Motor neuron (in vitro differentiated cells): ENCODE data around the gene KLK15. TPM values are rescaled to one million over a fixed set of nuclear protein-coding genes. Genes with fewer than 3 reads are reported as not detected.
"Not testable (repeated sequence)": the region's sequence is repeated elsewhere in the genome, so short reads cannot be mapped to it uniquely, and the experiment has no call there.

Source experiments
- ATAC-seq, 8 experiments: fragments of 200-7000 bp; cut with Tn5 transposase; replicated peaks in 6 of 8; 2 replicates each; pipeline ENCODE4 v1.8.0; 2021; ENCODE audit warnings: mild to moderate bottlenecking in 8 of 8, moderate library complexity in 8 of 8
- H3K27ac ChIP-seq, 2 donors: fragments of 250-450 bp; sonication (Bioruptor Pico); 2 replicates each; pipeline ENCODE4 v1.9.0; 2021; ENCODE audit warnings: antibody characterized with exemption in 2 of 2, mild to moderate bottlenecking in 2 of 2, moderate library complexity in 1 of 2
- H3K4me1 ChIP-seq, 2 donors: fragments of 250-450 bp; sonication (Bioruptor Pico); replicated peaks in 1 of 2; 2 replicates each; pipeline ENCODE4 v1.6.1; 2021; ENCODE audit warnings: antibody characterized with exemption in 2 of 2, mild to moderate bottlenecking in 2 of 2, moderate library complexity in 1 of 2
- H3K4me3 ChIP-seq, 5 donors: fragments of 250-450 bp; sonication (Bioruptor Pico); 2 replicates each; pipeline ENCODE4 v1.9.0; 2021; ENCODE audit warnings: antibody characterized with exemption in 5 of 5, mild to moderate bottlenecking in 5 of 5, moderate library complexity in 4 of 5
- WGBS, 10 experiments: fragments of 450-650 bp; shearing (Covaris generic); methylation state at CpG; one replicate each; pipeline ENCODE4 v1.0.0; 2022; 5-methylcytosine and 5-hydroxymethylcytosine counted together
- in situ Hi-C, 9 experiments: fragments of 400-800 bp; cut with MboI; loops; one replicate each; pipeline ENCODE4 v1.15.0; 2021; ENCODE audit warnings: low sequenced_read_pairs in 9 of 9, low pct_unique_long_range_greater_than_20kb in 2 of 9; ENCODE audit not compliant: unreplicated experiment in 9 of 9
- total RNA-seq, 8 experiments: library from RNA; unstranded; fragments of 300-600 nt; gene quantifications; 2 replicates each; pipeline versions ENCODE4 v1.2.3 to v1.2.4, GENCODE V29; 2022

The KLK15 gene
- total RNA-seq, 8 experiments from 2014 or later = 0.23 to 0.90 (median 0.36) TPM; not detected in 2

DNA sequence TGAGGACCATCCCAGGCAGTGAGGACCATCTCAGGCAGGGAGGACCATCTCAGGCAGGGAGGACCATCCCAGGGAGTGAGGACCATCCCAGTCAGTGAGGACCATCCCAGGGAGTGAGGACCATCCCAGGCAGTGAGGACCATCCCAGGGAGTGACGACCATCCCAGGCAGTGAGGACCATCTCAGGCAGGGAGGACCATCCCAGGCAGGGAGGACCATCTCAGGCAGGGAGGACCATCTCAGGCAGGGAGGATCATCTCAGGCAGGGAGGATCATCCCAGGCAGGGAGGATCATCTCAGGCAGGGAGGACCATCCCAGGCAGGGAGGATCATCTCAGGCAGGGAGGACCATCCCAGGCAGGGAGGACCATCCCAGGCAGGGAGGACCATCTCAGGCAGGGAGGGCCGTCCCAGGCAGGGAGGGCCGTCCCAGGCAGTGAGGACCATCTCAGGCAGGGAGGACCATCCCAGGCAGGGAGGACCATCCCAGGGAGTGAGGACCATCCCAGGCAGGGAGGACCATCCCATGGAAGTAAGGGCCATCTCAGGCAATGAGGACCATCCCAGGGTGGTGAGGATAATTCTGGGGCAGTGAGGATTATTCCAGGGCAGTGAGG is 21.6 kb downstream of the KLK15 start:
- H3K27ac ChIP-seq, H3K4me1 ChIP-seq, H3K4me3 ChIP-seq, in situ Hi-C loops, ATAC-seq: not testable (repeated sequence)
- no CpG with 5 or more reads among the region's 3 CpGs for WGBS, 10 experiments

DNA sequence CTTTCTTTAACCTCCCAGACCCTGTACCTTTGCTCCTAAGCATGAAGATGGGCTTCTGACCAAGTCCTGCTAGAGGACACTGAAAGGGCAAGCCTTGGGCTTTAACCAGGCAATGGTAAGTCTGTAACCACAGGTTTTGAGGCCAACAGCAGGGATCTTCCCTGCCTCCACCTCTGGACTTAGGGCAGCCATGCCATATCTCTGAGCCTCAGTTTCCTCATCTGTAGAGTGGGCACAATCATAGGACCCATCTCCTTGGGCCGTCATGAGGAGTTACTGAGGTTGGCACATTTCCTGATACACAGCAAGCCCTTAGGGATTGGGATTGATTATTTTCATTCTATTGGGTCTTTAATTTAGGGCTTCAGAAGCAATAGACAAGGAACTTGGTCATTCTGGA is 24.5 kb downstream of the KLK15 start:
- peaks cover 0 to 2% of the 10 kb centered on the region in 2 donors for H3K4me1 ChIP-seq
- no peak overlapping the region for H3K27ac ChIP-seq
- H3K4me3 ChIP-seq = no peak overlapping the region
- 25 to 50% methylated on average over 1 of the region's 1 CpG; no CpG with 5 or more reads in 8 of the 10 experiments for WGBS, 10 experiments
- in situ Hi-C loops = no loop called here
- no peak for ATAC-seq

DNA sequence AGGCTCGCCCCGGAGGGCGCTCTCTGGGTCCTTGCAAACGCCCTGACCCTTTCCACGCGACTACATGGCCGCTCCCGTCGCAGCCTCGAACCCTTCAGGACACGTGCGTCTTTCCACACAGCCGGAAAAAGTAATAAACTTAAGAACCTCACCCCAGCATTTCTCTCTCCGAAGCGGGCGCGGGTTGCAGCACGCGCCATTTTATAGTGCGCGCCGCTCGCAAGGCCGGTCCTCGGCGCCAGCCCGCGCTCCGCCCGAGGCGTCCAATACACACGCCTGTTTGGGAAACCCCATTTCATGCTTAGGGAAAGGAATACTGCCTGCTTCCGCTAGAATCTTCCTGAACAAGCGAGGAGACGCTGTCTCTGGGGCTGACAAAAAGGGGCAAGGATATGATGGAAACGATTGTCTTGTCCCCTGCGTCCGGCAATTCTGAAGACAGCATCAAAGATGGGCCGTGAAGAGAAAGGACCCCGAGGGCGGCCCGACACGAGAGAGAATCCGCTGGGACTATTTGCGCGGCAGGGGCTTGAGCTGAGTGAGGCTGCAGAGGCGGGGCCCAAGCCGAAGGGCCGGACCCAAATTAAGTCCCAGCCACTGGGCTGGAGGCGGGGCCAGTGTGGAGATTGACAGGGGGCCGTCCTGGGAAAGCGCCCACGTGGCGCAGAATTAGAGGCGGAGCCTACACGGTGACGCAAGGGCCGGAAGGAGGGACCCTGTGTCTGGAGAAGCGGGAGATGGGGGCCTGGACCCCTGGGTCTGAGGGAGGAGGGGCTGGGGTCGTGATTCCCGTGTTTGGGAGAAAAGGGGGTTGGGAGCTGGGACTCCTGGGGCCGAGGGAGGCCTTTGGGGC is 28.7 kb downstream of the KLK15 start:
- WGBS, 10 experiments = 0 to 3% (median 1%) methylated on average over 1 to 39 of the region's 62 CpGs; no CpG with 5 or more reads in 6 of the 10 experiments
- H3K27ac ChIP-seq = peak overlapping the region; percentile 100
- ATAC-seq = peak; percentile 92 to 98 (median 96)
- H3K4me3 ChIP-seq = peak overlapping the region; percentile 72 to 98 (median 84)
- peaks cover 7 to 12% of the 10 kb centered on the region in 2 donors for H3K4me1 ChIP-seq
- in situ Hi-C loops = no loop called here

DNA sequence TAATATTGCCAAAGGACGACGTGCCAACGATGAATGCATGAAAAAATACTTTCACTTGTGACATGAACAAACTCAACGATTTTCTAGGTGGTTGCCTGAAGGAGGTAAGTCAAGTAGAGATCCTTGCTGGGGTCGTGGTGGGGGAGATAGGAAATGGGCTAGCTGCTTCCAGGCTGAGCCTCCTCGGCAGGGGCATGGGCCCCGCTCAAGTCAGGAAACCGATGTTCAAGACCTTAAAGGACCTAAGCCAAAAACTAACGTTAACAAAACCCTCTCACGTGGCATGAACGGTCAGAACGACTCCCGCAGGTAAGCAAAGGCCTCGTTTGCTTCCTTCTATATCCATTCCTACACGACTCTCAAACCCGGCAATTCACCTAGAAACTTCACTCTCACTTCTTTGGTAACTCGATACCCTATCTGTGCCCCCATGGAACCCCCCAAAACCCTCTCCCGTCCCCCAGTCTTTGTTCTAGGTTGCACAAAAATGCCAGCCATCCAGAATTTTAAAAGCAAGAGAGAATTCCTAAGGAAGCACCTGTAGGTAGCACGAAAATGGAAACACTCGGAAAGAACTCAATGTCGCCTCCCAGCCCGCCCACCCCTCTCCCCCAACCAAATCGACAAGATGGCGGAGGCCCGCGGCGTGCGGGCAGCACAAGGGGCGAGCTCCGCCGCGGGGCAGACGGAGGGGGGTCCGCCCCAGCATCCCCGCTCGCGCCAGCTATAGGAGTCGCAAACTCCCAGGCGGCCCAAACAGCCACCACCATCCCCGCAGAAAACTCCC is 29.5 kb downstream of the KLK15 start:
- H3K4me3 ChIP-seq = peak overlapping the region; percentile 72 to 98 (median 84)
- peak in 5 of 8 experiments; percentile 3 to 11 (median 5) for ATAC-seq
- peaks cover 7 to 12% of the 10 kb centered on the region in 2 donors for H3K4me1 ChIP-seq
- WGBS, 10 experiments = 0 to 6% (median 0%) methylated on average over 1 to 17 of the region's 40 CpGs; no CpG with 5 or more reads in 2 of the 10 experiments
- peak overlapping the region; percentile 100 for H3K27ac ChIP-seq
- in situ Hi-C loops = no loop called here

DNA sequence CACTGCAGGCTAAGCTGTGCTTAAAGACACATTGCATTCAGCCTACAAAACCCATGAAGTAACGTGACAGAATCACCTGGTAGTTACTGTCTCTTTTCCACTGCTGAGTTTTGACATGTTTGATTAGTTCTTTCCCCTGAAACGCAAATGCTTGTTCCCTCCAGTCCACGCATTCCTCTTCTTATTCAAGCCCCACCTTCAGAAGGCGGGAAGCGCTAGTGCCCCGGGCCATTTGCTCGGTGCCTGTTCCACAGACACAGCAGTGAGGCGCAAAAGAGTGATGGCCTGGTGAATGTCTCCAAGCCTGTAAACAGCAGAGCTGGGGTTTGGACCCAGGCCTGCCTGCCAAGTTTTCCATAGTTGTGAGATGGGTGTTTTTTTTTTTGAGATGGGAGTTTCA is 32.3 kb downstream of the KLK15 start:
- WGBS, 10 experiments = 40 to 85% (median 78%) methylated on average over 1 to 8 of the region's 8 CpGs; no CpG with 5 or more reads in 3 of the 10 experiments
- no peak for ATAC-seq
- in situ Hi-C loops = no loop called here

DNA sequence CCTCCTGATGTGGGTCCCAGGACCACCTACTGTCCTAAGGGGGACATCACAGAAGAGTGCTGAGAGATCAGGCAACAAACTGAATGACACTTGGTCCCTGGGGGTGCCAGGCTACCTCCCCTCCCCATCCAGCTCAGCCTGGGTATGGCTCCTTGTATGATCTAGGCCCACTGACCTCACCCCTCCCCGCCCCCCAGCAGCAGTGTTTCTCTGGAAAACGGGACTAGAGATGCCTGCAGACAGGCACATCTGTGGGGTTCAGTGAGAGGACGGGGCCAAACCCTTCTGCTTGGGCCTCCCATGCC is 33.9 kb downstream of the KLK15 start:
- H3K4me3 ChIP-seq = no peak overlapping the region
- in situ Hi-C loops = loop anchor here in 8 of 9 experiments (10.0 to 25.0 kb wide), 3 partner anchors 262 to 437 kb away; partner anchors contain the start of gene NAPSA (in 6 of the 8)

More for the DNA sequence above, 32.3 kb downstream of the KLK15 start:
- H3K4me3 ChIP-seq = no peak overlapping the region
- H3K27ac ChIP-seq = no peak overlapping the region
- peaks cover 7 to 12% of the 10 kb centered on the region in 2 donors for H3K4me1 ChIP-seq

DNA sequence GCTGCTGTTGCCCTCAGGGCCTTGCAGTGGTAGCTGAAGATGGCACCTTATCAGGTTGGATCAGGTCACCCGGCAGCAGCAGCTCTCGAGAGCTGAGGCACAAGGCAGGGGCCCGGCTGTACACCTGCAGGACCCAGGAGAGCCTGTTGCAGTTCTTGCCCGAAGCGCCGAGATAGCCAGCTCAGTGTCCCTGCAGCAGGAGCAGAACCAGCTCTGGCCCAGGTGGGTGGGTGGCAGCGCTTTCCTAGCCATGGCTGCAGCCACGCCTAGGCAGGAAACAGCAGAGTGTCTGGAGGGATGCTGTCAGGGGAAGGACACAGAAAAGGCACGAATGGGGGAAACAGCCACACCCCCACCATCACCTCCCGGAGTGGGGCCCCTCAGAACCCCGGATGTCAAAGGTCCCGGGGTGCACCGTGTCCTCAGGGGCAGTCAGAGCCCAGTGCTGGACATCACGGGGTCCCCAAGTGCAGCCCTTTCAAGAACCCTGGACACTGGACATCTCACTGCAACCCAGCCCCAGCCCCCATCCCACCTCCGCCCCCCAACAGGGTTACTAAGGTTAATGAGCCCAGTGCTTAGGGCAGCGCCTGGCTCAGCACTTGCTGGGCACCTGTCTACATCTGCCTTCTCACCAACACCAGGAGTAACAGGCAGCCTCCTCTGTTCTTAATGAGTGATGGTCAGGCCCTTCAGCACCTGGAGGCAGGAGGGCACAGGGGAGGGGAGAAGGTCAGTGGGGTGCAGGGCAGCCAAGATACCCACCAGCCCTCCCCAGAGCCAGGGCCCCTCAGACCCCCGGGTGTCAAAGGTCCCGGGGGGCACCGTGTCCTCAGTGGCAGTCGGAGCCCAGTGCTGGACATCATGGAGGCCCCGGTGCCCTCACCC is 34.5 kb downstream of the KLK15 start:
- 60 to 100% methylated on average over 1 to 2 of the region's 21 CpGs; no CpG with 5 or more reads in 8 of the 10 experiments for WGBS, 10 experiments
- Histone ChIP-seq H3K4me1 (peaks cover 7 to 12% of the 10 kb centered on the region in 2 donors), H3K4me3 (no peak overlapping the region), H3K27ac (no peak overlapping the region)
- ATAC-seq = peak in 4 of 8 experiments; percentile 2 to 17 (median 15)
- in situ Hi-C loops = loop anchor here in 8 of 9 experiments (10.0 to 25.0 kb wide), 3 partner anchors 262 to 437 kb away; partner anchors contain the start of gene NAPSA (in 6 of the 8)

More for the DNA sequence above, 33.9 kb downstream of the KLK15 start:
- 100% methylated on average over 1 to 2 of the region's 3 CpGs; no CpG with 5 or more reads in 8 of the 10 experiments for WGBS, 10 experiments
- Histone ChIP-seq H3K27ac (no peak overlapping the region), H3K4me1 (peaks cover 7 to 10% of the 10 kb centered on the region in 2 donors)
- no peak for ATAC-seq

DNA sequence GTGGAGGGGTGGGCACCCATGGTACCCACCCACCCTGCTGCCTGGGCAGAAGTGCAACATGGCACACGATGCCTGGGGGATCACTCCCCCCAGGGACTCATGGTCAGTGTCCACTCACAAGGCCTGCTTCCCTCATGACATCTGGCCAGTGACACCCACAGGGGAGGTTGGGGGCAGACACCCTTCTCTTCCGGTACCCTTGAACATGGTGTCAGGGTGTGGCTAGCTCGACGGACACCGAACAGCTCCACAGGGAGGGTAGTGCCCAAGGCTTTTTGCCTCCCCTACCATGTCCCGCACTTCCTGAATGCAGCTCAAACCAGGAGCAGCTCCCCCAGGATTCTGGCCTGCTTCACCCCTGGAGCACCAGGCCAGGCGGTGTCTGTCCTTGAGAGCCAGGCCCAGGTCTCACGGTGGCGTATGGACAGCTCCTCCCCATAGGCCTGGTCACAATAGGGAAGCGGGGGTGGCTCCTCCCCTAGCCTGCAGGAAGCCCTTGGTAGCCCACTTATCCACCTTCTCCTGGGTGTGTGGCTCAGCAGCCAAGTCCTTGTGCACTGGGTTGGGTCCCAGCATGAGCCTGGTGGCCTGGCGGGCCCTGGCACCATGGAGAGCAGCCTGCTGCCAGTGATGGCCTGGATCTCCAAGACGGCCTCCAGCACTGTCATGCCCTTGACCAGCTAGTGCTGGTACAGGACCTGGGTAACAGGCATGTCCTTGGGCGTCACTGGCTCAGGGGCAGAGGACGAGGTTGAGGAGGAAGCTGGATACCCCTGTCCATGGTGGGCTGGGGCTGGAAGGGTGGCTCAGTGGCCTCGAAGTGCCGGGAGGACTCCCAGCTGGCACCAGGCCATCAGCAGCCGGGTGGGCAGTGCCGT is 35.4 kb downstream of the KLK15 start:
- in situ Hi-C loops = loop anchor here in 8 of 9 experiments (10.0 to 25.0 kb wide), 3 partner anchors 261 to 436 kb away; partner anchors contain the start of gene NAPSA (in 6 of the 8)
- Histone ChIP-seq H3K4me3 (no peak overlapping the region), H3K27ac (no peak overlapping the region), H3K4me1 (peaks cover 3 to 7% of the 10 kb centered on the region in 2 donors)
- ATAC-seq = peak in 5 of 8 experiments; percentile 4 to 23 (median 12)
- 80 to 100% (median 86%) methylated on average over 1 to 2 of the region's 18 CpGs; no CpG with 5 or more reads in 5 of the 10 experiments for WGBS, 10 experiments

DNA sequence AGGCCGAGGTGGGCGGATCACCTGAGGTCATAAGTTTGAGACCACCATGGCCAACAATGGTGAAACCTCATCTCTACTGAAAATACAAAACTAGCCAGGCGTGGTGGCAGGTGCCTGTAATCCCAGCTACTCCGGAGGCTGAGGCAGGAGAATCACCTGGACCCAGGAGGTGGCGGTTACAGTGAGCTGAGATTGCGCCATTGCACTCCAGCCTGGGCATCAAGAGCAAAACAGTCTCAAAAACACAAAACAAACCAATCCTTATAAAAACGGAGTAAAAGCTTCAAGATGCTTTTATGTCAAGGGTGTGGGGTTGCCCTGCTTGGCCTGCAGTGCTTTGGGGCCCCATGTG is 36.0 kb downstream of the KLK15 start:
- no peak for ATAC-seq
- WGBS, 10 experiments = 70 to 100% (median 100%) methylated on average over 1 to 4 of the region's 7 CpGs; no CpG with 5 or more reads in 4 of the 10 experiments
- Histone ChIP-seq H3K27ac (no peak overlapping the region), H3K4me1 (peaks cover 0 to 2% of the 10 kb centered on the region in 2 donors), H3K4me3 (no peak overlapping the region)
- in situ Hi-C loops = loop anchor here in 8 of 9 experiments (10.0 to 25.0 kb wide), 3 partner anchors 260 to 435 kb away; partner anchors contain the start of gene NAPSA (in 6 of the 8)

DNA sequence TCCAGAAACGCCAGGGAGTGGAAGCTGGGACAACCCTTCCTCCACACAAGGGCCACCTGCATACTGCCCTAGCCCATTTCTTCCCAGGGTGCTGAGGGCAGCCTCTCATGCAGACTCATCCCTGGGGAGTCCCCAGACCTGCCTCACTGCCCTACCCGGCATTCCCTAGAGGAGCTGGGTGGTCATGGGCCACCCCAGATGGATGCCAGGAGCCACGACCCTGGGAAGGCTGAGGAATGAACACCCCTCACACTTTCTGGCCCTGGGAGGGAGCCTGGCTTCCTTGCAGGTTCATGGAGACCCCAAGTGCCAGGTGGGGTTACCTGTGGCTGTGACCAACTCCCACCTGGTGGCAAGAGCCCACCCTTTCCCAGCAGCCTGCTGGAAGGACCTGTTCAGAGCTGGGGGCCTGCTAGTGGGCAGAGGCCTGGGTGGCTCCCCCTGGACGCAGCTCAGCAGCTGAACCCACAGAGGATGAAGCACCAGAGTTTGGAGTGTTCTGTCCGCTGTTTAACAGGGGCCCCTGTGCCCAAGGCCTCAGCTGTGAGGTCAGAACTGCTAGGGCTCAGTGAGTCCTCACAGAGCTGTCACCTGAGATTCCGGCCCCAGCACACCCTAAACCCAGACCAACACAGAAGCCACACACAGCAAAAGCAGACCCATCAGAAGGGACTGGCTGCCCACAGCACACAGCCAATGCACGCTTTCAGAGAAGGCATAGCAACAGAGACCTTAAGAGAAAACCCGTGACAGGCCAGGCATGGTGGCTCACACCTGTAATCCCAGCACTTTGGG is 36.5 kb downstream of the KLK15 start:
- in situ Hi-C loops = loop anchor here in 8 of 9 experiments (10.0 to 25.0 kb wide), 3 partner anchors 260 to 435 kb away; partner anchors contain the start of gene NAPSA (in 6 of the 8)
- H3K4me1 ChIP-seq = peaks cover 0 to 2% of the 10 kb centered on the region in 2 donors
- no peak overlapping the region for H3K4me3 ChIP-seq
- WGBS, 10 experiments = 60 to 100% (median 100%) methylated on average over 1 to 7 of the region's 8 CpGs; no CpG with 5 or more reads in 4 of the 10 experiments
- ATAC-seq = peak in 2 of 8 experiments; percentile 4 to 19
- H3K27ac ChIP-seq = no peak overlapping the region
